K562 (cell line): ENCODE measurements around the gene NES. TPM values are rescaled to one million over a fixed set of nuclear protein-coding genes. Genes with fewer than 3 reads are reported as not detected.

Source experiments
- CAMTA2 ChIP-seq: fragments of 250-450 bp; sonication (Bioruptor Pico); conservative IDR thresholded peaks from 2 replicates; pipeline ENCODE4 v1.5.1; 2022
- DIDO1 ChIP-seq: fragments of 450-650 bp; IDR thresholded peaks from 2 replicates; pipeline ENCODE4 v1.6.1; 2016; ENCODE audit warnings: low read depth, missing biosample characterization, missing genetic modification characterization
- POLR2H ChIP-seq: IDR thresholded peaks from 2 replicates; pipeline ENCODE4 v1.6.1; 2016; ENCODE audit warnings: missing genetic modification characterization, low read depth, mild to moderate bottlenecking, control low read depth, missing compliant biosample characterization, moderate library complexity
- RAD51 ChIP-seq: fragments of 450-650 bp; IDR thresholded peaks from 2 replicates; pipeline ENCODE4 v1.7.1; 2016; ENCODE audit warnings: low read depth, mild to moderate bottlenecking, borderline replicate concordance
- RBM25 ChIP-seq: fragments of 200-400 bp; formaldehyde crosslinking; IDR thresholded peaks from 2 replicates; pipeline ENCODE4 v1.6.1; 2018; ENCODE audit warnings: low read length, low read depth, moderate library complexity; ENCODE audit not compliant: severe bottlenecking
- SIX5 ChIP-seq, 2 experiments: IDR thresholded peaks; 2 replicates each; pipeline ENCODE4 v1.6.1; 2011; ENCODE audit warnings: low read length in 2 of 2, borderline replicate concordance in 1 of 2, low read depth in 1 of 2, mild to moderate bottlenecking in 1 of 2, moderate library complexity in 1 of 2; ENCODE audit not compliant: insufficient read depth in 1 of 2
- SMARCE1 ChIP-seq: fragments of 450-650 bp; IDR thresholded peaks from 2 replicates; pipeline ENCODE4 v1.7.1; 2016; ENCODE audit warnings: mild to moderate bottlenecking
- TCF7 ChIP-seq: sonication (generic); IDR thresholded peaks from 2 replicates; pipeline ENCODE4 v1.6.1; 2016; ENCODE audit warnings: antibody characterized with exemption, borderline replicate concordance
- TFAM ChIP-seq: fragments of 250-450 bp; sonication (Bioruptor Pico); conservative IDR thresholded peaks from 2 replicates; pipeline ENCODE4 v1.5.0; 2021; ENCODE audit warnings: mild to moderate bottlenecking, moderate library complexity
- TRIM24 ChIP-seq, 2 experiments: fragments of 450-650 bp; IDR thresholded peaks; 2 replicates each; pipeline ENCODE4 v1.6.1; 2016
- ZNF436 ChIP-seq: fragments of 250-450, 450-650 bp; sonication (Bioruptor Pico); formaldehyde crosslinking; IDR thresholded peaks from 2 replicates; pipeline ENCODE4 v1.7.0; 2020; ENCODE audit warnings: mild to moderate bottlenecking
- polyA plus RNA-seq, 8 experiments: library from polyadenylated mRNA; depleted of rRNA in 4 of 8; stranded (reverse) in 5 of 8; unstranded in 3 of 8; fragments of >200 nt; fragmentation: Nextera tagmentation in 2 of 8; fragmentation: Illumina TruSeq in 1 of 8; extraction: Ambion mirVana in 2 of 8; extraction: Trizol in 1 of 8; gene quantifications; 2 replicates each; pipeline versions ENCODE4 v1.2.1 to v1.2.3, GENCODE V29; 2011 to 2014; ENCODE audit warnings: inconsistent platforms in 1 of 8, missing spikeins in 1 of 8
- total RNA-seq, 7 experiments: library from RNA; depleted of rRNA in 6 of 7; stranded (reverse); fragments of >200 nt in 6 of 7; fragmentation: Illumina TruSeq in 2 of 7; extraction: Trizol in 2 of 7; gene quantifications; 2 replicates each; pipeline versions ENCODE4 v1.2.1 to v1.2.3, GENCODE V29; 2011 to 2021; ENCODE audit warnings: low replicate concordance in 1 of 7
- TF ChIP-seq, protein P1 (sequence below): sonication (generic); formaldehyde crosslinking; IDR thresholded peaks from 2 replicates; pipeline ENCODE4 v1.8.1; 2023; ENCODE audit warnings: mild to moderate bottlenecking, missing genetic modification reagents
- TF ChIP-seq, protein P2 (sequence below): fragments of 250-450 bp; sonication (Bioruptor Pico); IDR thresholded peaks from 2 replicates; pipeline ENCODE4 v1.4.0; 2020; ENCODE audit warnings: mild to moderate bottlenecking
- TF ChIP-seq, protein P3 (sequence below): sonication (generic); formaldehyde crosslinking; IDR thresholded peaks from 2 replicates; pipeline ENCODE4 v1.8.0; 2022; ENCODE audit warnings: mild to moderate bottlenecking, missing genetic modification reagents
- TF ChIP-seq, protein P4 (sequence below): sonication (generic); formaldehyde crosslinking; IDR thresholded peaks from 2 replicates; pipeline ENCODE4 v1.8.0; 2023; ENCODE audit warnings: missing genetic modification reagents, mild to moderate bottlenecking, borderline replicate concordance

Gene NES
- total and polyA plus RNA-seq, 9 of the 15 experiments (the other 6 are each of a cell fraction or from before 2014, with no cell fraction given), result 0.10 to 8.6 (median 4.2) TPM

DNA sequence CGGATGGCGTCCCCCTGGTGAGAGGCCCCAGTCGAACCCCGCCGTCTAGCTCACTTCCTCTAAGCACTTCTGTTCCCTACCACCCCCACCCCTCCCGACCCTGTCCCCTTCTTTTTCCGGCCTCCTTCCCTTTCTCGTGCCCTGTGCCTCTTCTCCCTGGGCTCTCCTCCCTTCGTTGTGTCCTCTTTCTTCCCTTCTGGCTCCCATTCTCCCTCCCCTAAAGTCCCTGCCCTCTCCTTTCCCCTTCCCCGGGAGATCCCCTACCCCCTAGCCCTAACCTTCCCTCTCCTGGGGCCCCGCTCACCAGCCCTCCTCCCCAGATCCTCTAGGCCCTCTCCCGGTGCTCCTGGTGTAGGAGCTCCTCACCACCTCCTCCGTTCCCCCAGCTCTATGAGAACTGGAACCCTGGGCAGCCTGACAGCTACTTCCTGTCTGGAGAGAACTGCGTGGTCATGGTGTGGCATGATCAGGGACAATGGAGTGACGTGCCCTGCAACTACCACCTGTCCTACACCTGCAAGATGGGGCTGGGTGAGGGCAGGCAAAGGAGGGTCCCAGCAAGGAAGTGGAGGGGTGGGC, 19.4 kb downstream of the NES start (continued):
- TF ChIP-seq ZNF436 (CRISPR knock-in tag) (no peak), DIDO1 (tag) (no peak), POLR2H (no peak), TCF7 (no peak), RAD51 (no peak), CAMTA2 (no peak), SMARCE1 (no peak), TRIM24 (IDR thresholded peaks at IDR 0.05) (no peak), RBM25 (no peak), TFAM (no peak), SIX5 (IDR thresholded peaks at IDR 0.05; ENCODE audit: borderline replicate concordance in 1 of 2, insufficient read depth in 1 of 2, low read depth in 1 of 2, low read length in 2 of 2) (no peak)
- TF ChIP-seq, protein P1, sequence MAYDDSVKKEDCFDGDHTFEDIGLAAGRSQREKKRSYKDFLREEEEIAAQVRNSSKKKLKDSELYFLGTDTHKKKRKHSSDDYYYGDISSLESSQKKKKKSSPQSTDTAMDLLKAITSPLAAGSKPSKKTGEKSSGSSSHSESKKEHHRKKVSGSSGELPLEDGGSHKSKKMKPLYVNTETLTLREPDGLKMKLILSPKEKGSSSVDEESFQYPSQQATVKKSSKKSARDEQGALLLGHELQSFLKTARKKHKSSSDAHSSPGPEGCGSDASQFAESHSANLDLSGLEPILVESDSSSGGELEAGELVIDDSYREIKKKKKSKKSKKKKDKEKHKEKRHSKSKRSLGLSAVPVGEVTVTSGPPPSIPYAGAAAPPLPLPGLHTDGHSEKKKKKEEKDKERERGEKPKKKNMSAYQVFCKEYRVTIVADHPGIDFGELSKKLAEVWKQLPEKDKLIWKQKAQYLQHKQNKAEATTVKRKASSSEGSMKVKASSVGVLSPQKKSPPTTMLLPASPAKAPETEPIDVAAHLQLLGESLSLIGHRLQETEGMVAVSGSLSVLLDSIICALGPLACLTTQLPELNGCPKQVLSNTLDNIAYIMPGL (CRISPR knock-in tag), result no peak
- TF ChIP-seq, protein P2, sequence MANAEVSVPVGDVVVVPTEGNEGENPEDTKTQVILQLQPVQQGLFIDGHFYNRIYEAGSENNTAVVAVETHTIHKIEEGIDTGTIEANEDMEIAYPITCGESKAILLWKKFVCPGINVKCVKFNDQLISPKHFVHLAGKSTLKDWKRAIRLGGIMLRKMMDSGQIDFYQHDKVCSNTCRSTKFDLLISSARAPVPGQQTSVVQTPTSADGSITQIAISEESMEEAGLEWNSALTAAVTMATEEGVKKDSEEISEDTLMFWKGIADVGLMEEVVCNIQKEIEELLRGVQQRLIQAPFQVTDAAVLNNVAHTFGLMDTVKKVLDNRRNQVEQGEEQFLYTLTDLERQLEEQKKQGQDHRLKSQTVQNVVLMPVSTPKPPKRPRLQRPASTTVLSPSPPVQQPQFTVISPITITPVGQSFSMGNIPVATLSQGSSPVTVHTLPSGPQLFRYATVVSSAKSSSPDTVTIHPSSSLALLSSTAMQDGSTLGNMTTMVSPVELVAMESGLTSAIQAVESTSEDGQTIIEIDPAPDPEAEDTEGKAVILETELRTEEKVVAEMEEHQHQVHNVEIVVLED (CRISPR knock-in tag), result no peak
- TF ChIP-seq, protein P3, sequence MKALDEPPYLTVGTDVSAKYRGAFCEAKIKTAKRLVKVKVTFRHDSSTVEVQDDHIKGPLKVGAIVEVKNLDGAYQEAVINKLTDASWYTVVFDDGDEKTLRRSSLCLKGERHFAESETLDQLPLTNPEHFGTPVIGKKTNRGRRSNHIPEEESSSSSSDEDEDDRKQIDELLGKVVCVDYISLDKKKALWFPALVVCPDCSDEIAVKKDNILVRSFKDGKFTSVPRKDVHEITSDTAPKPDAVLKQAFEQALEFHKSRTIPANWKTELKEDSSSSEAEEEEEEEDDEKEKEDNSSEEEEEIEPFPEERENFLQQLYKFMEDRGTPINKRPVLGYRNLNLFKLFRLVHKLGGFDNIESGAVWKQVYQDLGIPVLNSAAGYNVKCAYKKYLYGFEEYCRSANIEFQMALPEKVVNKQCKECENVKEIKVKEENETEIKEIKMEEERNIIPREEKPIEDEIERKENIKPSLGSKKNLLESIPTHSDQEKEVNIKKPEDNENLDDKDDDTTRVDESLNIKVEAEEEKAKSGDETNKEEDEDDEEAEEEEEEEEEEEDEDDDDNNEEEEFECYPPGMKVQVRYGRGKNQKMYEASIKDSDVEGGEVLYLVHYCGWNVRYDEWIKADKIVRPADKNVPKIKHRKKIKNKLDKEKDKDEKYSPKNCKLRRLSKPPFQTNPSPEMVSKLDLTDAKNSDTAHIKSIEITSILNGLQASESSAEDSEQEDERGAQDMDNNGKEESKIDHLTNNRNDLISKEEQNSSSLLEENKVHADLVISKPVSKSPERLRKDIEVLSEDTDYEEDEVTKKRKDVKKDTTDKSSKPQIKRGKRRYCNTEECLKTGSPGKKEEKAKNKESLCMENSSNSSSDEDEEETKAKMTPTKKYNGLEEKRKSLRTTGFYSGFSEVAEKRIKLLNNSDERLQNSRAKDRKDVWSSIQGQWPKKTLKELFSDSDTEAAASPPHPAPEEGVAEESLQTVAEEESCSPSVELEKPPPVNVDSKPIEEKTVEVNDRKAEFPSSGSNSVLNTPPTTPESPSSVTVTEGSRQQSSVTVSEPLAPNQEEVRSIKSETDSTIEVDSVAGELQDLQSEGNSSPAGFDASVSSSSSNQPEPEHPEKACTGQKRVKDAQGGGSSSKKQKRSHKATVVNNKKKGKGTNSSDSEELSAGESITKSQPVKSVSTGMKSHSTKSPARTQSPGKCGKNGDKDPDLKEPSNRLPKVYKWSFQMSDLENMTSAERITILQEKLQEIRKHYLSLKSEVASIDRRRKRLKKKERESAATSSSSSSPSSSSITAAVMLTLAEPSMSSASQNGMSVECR (CRISPR knock-in tag), result no peak
- TF ChIP-seq, protein P4, sequence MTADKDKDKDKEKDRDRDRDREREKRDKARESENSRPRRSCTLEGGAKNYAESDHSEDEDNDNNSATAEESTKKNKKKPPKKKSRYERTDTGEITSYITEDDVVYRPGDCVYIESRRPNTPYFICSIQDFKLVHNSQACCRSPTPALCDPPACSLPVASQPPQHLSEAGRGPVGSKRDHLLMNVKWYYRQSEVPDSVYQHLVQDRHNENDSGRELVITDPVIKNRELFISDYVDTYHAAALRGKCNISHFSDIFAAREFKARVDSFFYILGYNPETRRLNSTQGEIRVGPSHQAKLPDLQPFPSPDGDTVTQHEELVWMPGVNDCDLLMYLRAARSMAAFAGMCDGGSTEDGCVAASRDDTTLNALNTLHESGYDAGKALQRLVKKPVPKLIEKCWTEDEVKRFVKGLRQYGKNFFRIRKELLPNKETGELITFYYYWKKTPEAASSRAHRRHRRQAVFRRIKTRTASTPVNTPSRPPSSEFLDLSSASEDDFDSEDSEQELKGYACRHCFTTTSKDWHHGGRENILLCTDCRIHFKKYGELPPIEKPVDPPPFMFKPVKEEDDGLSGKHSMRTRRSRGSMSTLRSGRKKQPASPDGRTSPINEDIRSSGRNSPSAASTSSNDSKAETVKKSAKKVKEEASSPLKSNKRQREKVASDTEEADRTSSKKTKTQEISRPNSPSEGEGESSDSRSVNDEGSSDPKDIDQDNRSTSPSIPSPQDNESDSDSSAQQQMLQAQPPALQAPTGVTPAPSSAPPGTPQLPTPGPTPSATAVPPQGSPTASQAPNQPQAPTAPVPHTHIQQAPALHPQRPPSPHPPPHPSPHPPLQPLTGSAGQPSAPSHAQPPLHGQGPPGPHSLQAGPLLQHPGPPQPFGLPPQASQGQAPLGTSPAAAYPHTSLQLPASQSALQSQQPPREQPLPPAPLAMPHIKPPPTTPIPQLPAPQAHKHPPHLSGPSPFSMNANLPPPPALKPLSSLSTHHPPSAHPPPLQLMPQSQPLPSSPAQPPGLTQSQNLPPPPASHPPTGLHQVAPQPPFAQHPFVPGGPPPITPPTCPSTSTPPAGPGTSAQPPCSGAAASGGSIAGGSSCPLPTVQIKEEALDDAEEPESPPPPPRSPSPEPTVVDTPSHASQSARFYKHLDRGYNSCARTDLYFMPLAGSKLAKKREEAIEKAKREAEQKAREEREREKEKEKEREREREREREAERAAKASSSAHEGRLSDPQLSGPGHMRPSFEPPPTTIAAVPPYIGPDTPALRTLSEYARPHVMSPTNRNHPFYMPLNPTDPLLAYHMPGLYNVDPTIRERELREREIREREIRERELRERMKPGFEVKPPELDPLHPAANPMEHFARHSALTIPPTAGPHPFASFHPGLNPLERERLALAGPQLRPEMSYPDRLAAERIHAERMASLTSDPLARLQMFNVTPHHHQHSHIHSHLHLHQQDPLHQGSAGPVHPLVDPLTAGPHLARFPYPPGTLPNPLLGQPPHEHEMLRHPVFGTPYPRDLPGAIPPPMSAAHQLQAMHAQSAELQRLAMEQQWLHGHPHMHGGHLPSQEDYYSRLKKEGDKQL (CRISPR knock-in tag), result no peak
